HepG2 (cell line): Measurements from ENCODE around the gene VWA1.

Experiments
- CBFB ChIP-seq: sonication (generic); formaldehyde crosslinking; IDR thresholded peaks from 2 replicates; pipeline ENCODE4 v1.4.0; 2020; ENCODE audit warnings: missing genetic modification reagents
- EZH2 ChIP-seq: conservative IDR thresholded peaks from 2 replicates; pipeline ENCODE4 v1.6.1; 2012; ENCODE audit warnings: mild to moderate bottlenecking, low read depth, low read length, moderate library complexity
- FOSL2 ChIP-seq: sonication (generic); formaldehyde crosslinking; IDR thresholded peaks from 2 replicates; pipeline ENCODE4 v1.4.0; 2020; ENCODE audit warnings: missing genetic modification reagents
- HCFC1 ChIP-seq: fragments of 150-350 bp; IDR thresholded peaks from 2 replicates; pipeline ENCODE4 v1.6.1; 2014; ENCODE audit warnings: low read depth, low read length
- HNF1B ChIP-seq: sonication (generic); formaldehyde crosslinking; IDR thresholded peaks from 2 replicates; pipeline ENCODE4 v1.5.1; 2020; ENCODE audit warnings: mild to moderate bottlenecking, moderate library complexity, missing genetic modification reagents
- KDM5B ChIP-seq: sonication (generic); formaldehyde crosslinking; IDR thresholded peaks from 2 replicates; pipeline ENCODE4 v1.4.0; 2020; ENCODE audit warnings: missing genetic modification reagents, mild to moderate bottlenecking, borderline replicate concordance
- MAX ChIP-seq: IDR thresholded peaks from 2 replicates; pipeline ENCODE4 v1.6.1; 2012; ENCODE audit warnings: inconsistent platforms
- MXD3 ChIP-seq: IDR thresholded peaks from 2 replicates; pipeline ENCODE4 v1.6.1; 2016; ENCODE audit warnings: mild to moderate bottlenecking, missing biosample characterization, missing genetic modification reagents
- NFE2L1 ChIP-seq: sonication (generic); formaldehyde crosslinking; IDR thresholded peaks from 2 replicates; pipeline ENCODE4 v1.4.0; 2020; ENCODE audit warnings: missing genetic modification reagents, mild to moderate bottlenecking, borderline replicate concordance
- PBX3 ChIP-seq: sonication (generic); formaldehyde crosslinking; IDR thresholded peaks from 2 replicates; pipeline ENCODE4 v1.8.1; 2023; ENCODE audit warnings: missing genetic modification reagents, inconsistent platforms, borderline replicate concordance
- POLR2A ChIP-seq, 2 experiments: IDR thresholded peaks; 2 replicates each; pipeline ENCODE4 v1.6.1; 2011; ENCODE audit warnings: low read depth in 2 of 2, low read length in 2 of 2, mild to moderate bottlenecking in 1 of 2, moderate library complexity in 1 of 2; ENCODE audit not compliant: insufficient read depth in 1 of 2
- RELA ChIP-seq: sonication (generic); formaldehyde crosslinking; IDR thresholded peaks from 2 replicates; pipeline ENCODE4 v1.4.0; 2020; ENCODE audit warnings: missing genetic modification reagents

- TF ChIP-seq HNF1B (CRISPR knock-in tag) (no peak), RELA (CRISPR knock-in tag) (no peak), FOSL2 (CRISPR knock-in tag) (no peak), EZH2 (no peak), CBFB (CRISPR knock-in tag) (no peak), MXD3 (no peak), MAX (no peak), PBX3 (CRISPR knock-in tag) (no peak), KDM5B (CRISPR knock-in tag) (no peak), NFE2L1 (CRISPR knock-in tag) (no peak), HCFC1 (no peak), POLR2A (IDR thresholded peaks at IDR 0.05; ENCODE audit: insufficient read depth in 1 of 2, low read depth in 2 of 2, low read length in 2 of 2) (no peak)
Measured at GRCh38 chr1:1388078-1388472, 47.4 kb upstream of the VWA1 start.
